Stimulated activated CD4-positive, alpha-beta T cell treated with anti-CD3 and anti-CD28 coated beads, TNF-alpha, amount 100 ng/mL, for 4 hours (primary cell): Measurements from ENCODE around the gene ACSF3.

Experiments used
- DNase-seq, 3 experiments: peaks; one replicate each; pipeline ENCODE4 v3.0.0-alpha.2; 2020; ENCODE audit warnings: low read depth in 3 of 3

ACSF3 gene

DNA sequence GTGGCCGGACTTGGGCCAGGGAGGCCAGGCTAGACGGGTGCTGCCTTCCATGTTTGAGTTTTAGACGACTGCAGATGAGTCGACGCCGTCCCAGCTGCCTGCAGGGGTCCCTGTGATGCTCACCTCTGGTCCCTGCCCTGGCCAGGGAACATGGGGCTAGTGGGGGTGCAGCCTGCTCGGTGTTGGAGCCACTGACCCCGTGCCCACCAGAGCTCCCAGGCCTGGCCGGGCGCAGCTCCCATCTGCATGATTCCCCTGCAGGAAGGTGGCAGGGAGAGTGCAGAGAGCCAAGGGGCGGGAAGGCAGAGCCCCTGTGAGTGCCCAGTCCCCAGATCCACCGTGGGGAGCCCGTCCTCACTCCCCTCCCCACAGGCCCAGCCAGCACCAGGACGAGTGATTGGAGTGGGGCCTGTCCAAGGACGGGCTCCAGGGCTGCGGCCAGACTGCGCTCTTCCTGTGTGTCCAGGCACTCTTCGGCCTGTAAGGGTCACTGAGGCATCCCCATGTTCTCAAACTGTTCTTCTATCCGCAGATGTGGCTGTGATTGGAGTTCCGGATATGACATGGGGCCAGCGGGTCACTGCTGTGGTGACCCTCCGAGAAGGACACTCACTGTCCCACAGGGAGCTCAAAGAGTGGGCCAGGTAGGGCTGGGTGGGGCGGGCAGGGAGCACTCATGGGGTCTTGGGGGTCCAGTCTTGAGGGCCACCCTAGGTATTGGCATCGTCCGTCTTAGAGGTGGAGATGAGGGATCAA, 51.9 kb downstream of the ACSF3 start:
- no peak for DNase-seq

GRCh38 chr16:89146211-89147005, 52.8 kb downstream of the ACSF3 start:
- DNase-seq = no peak

DNA sequence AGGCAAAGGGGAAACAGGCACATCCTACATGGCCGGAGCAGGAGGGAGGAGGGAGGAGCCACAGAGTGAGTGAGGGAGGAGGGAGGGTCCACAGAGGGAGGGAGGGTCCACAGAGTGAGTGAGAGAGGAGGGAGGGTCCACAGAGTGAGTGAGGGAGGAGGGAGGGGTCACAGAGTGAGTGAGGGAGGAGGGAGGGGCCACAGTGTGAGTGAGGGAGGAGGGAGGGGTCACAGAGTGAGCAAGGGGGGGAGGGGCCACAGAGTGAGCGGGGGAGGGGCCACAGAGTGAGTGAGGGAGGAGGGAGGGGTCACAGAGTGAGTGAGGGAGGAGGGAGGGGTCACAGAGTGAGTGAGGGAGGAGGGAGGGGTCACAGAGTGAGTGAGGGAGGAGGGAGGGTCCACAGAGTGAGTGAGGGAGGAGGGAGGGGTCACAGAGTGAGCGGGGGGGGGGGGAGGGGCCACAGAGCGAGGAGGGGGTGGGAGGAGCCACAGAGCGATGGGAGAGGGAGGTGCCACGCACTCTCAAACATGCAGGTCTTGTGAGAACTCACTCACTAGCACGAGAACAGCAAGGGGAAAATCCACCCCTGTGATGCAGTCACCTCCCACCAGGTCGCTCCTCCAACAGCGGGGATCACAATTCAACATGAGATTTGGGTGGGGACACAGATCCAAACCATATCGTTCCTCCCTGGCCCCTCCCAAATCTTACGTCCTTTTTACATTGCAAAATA, 53.6 kb downstream of the ACSF3 start:
- DNase-seq = no peak

- DNase-seq = no peak
Observed at GRCh38 chr16:89149386-89149785, 55.7 kb downstream of the ACSF3 start.

GRCh38 chr16:89150090-89150835, 56.6 kb downstream of the ACSF3 start:
- DNase-seq = no peak

- DNase-seq = no peak
Observed at GRCh38 chr16:89150981-89151380, 57.3 kb downstream of the ACSF3 start.

GRCh38 chr16:89152831-89153700, 59.4 kb downstream of the ACSF3 start:
- DNase-seq = no peak

GRCh38 chr16:89153848-89154271, 60.2 kb downstream of the ACSF3 start:
- no peak for DNase-seq

- DNase-seq = no peak
Observed at GRCh38 chr16:89154390-89155183, 60.9 kb downstream of the ACSF3 start.

GRCh38 chr16:89155184-89155679, 61.6 kb downstream of the ACSF3 start:
- no peak for DNase-seq

DNA sequence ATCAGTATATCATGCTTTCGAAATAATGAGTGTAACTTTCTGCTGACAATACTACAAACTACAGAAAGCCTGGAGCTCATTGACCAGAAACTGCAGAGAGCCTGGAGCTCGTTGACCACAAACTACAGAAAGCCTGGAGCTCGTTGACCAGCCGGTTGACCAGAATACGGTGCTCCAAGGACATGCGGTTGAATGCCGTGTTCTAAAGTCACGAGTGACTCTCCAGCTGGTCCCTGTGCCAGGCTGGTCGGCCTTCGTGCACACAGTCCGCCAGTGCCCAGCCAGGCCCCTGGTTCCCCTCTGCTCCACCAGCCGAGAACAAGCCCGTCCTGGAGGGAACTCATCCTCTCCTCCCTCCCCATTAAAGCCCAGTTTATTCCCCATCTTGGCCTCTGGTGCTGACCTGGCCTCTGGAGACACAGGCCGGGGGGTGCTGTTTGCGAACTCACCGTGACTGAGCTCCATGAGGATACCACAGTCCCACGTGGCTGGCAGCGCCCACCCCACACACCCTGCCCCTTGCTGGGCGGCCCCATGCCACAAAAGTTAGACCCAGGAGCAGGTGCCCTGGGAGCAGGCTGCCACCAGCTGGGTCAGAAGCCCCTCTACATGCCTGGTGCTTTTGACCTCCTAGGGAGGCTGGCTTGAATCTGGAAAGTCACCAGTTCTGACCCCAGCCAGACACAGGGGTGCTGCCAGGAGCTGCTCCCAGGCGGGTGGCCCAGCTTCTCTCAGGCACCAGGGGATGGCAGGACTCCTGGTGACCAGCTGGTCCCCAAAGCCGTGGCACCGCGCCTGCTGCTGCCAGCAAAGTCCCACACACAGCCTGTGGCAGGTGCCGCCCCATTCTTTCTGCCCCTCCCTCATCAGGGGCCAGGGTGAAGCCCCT, 62.4 kb downstream of the ACSF3 start:
- no peak for DNase-seq

GRCh38 chr16:89156740-89157645, 63.3 kb downstream of the ACSF3 start:
- no peak for DNase-seq

DNA sequence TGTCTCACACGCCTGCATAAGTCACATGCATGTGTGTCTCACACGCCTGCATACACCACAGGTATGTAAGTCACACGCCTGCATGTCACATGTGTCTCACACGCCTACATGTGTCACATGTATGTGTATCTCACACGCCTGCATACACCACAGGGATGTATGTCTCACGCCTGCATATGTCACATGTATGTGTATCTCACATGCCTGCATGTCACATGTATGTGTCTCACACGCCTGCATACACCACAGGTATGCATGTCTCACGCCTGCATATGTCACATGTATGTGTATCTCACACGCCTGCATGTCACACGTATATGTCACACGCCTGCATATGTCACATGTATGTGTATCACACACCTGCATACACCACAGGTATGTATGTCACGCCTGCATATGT, 64.1 kb downstream of the ACSF3 start:
- DNase-seq = no peak

DNA sequence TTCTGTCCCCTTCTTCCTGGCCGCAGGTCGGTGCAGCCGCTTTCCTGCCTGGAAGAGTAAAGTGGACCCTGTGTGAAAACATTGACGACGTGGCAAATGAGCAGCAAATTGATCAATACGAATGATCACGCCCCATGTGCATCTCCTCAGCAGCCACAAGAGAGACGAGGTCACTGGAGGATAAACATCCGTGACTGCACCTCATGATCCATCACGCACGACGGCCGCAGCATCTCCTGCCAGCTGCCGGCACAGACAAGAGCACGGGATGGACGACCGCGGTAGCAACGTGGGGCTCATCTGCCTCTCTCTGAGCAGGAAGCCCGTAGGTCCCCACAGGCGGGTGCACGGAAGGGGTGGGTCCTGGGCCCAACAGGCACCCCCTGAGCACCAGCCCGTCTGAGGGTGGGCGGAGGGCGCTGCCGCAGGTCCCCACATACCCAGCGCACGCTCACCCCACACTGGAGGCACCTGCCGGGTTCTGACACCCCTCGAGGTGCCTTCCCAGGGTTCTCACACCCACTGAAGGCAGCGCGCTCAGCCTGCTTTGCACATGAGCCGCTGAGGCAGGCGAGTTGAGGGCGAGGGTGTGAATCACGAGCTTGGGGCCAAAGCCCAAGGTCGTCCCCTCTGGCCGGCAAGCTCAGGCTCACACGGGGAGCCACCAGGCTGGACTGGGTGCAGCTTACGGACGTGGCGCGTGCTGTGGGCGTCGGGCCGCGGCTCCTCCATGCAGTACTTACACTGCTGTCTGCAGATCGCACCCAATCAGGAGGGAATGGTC, 65.6 kb downstream of the ACSF3 start:
- no peak for DNase-seq

GRCh38 chr16:89159850-89160354, 66.2 kb downstream of the ACSF3 start:
- DNase-seq = no peak

GRCh38 chr16:89160977-89161701, 67.5 kb downstream of the ACSF3 start:
- DNase-seq = no peak
